Peyer's patch (tissue), 4 donors: ENCODE results near the gene TAPBPL.

ENCODE experiments used
- CTCF ChIP-seq, 6 experiments: fragments of 450-650 bp in 4 of 6; fragments of 200-600 bp in 2 of 6; sonication (generic) in 1 of 6; IDR thresholded peaks; one replicate each; pipeline ENCODE4 v1.5.1; 2017 to 2019; ENCODE audit warnings: antibody characterized with exemption in 6 of 6, mild to moderate bottlenecking in 3 of 6, moderate library complexity in 1 of 6
- POLR2A ChIP-seq, 2 donors: fragments of 450-650 bp; IDR thresholded peaks; one replicate each; pipeline ENCODE4 v1.5.1; 2017; ENCODE audit warnings: antibody characterized with exemption in 2 of 2, mild to moderate bottlenecking in 2 of 2, moderate library complexity in 2 of 2

GRCh38 chr12:6466184-6466573, 14.3 kb downstream of the TAPBPL start:
- TF ChIP-seq CTCF (IDR thresholded peaks at IDR 0.05) (no peak), POLR2A (IDR thresholded peaks at IDR 0.05) (no peak)
